GM20431 (cell line): ENCODE results near the gene RYR3.
"Not testable (repeated sequence)": the region's sequence is repeated elsewhere in the genome, so short reads cannot be mapped to it uniquely, and the experiment has no call there.

Experiments
- in situ Hi-C: fragments of 300-500 bp; cut with MseI, MboI; formaldehyde crosslinking; loops from one replicate; pipeline ENCODE4 v1.15.0; 2020; ENCODE audit warnings: low sequenced_read_pairs; ENCODE audit not compliant: unreplicated experiment

Gene RYR3

GRCh38 chr15:33788906-33789540, 478.3 kb downstream of the RYR3 start:
- in situ Hi-C loops, result no loop called here

GRCh38 chr15:33794453-33794852, 483.7 kb downstream of the RYR3 start:
- in situ Hi-C loops, result no loop called here

DNA sequence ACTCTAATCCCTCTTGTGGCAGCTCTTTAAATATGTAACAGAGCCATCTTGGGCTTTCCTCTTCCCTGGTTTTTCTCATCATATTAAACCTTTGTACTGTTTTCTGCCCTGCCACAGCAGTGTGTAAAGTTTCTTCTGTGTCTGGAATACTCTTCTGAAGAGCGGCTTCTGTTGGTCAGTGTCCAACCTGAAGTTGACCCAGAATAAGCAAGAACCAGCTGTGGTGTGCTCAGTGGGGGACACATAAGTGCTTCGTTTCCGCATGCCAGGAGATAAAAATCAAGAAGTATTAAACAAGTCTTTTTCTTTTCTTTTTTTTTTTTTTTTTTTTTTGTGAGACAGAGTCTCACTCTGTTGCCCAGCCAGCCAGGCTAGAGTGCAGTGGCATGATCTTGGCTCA, 484.3 kb downstream of the RYR3 start:
- in situ Hi-C loops, result no loop called here

- in situ Hi-C loops, result no loop called here
These were observed 486.9 kb downstream of the RYR3 start for GRCh38 chr15:33797651-33798050.

- in situ Hi-C loops, result no loop called here
These were observed 491.2 kb downstream of the RYR3 start for GRCh38 chr15:33801954-33802353.

DNA sequence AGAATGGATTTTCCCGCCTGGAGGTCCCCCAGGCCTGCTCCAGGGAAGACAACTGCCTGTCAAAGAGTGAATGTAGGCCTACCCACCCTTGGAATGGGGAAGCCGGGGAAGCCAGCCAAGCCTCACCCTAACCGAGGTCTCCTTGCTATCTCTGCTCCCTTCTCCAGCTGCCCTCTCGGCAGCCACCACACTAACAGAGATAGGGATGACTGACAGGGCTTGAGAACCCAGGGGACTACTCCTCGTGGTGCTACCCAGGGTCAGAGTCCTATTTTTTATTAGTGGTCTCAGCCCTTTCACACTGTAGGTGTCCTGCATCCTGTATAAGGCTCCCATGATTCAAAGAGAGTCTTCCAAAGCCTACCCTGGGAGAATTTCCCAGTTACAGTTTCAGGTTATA, 496.9 kb downstream of the RYR3 start:
- in situ Hi-C loops, result no loop called here

GRCh38 chr15:33808720-33809457, 498.1 kb downstream of the RYR3 start:
- in situ Hi-C loops, result no loop called here

DNA sequence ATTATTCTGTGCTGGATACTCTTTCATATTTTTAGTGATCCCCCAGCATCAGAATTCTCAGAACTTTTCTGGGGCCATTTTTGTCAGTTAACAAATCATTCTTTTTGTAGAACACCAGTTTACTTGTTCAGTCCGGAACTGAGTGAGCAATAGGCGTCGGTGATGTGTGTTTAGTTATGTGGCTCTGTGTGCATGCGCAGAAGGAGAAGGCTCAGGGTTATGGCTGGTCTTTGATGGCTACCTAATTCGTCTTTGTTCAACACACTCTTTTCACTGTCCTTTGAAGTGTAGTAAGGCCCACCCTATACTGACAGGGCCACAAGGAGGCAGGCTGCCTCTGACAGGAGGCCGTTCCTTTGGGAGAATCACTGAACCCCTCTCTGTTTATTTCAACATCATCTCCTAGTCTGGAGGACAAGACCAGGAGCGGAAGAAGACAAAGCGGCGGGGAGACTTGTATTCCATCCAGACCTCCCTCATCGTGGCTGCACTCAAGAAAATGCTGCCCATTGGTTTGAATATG, 499.4 kb downstream of the RYR3 start:
- in situ Hi-C loops, result no loop called here

- in situ Hi-C loops, result no loop called here
These were observed 500.0 kb downstream of the RYR3 start for GRCh38 chr15:33810806-33811205.

DNA sequence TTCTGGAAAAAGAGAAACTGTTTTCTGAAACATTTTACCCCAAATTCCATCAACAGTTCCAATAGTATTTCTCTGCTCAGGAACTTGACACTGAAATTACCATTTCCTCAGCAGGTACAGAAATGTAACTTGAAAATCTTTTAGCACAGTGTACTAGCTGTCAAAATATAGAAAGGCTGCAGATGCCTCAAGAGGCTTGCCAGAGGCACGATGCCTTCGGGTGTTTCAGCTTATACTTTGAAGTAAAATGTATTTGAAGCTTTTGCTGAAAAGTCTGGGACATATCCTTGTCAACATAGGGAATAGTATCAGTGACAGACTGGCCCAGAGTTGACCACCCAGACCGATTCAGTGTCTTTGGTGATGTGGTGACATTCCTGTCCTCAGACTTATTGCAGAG, 503.1 kb downstream of the RYR3 start:
- in situ Hi-C loops, result no loop called here

- in situ Hi-C loops, result not testable (repeated sequence)
These were observed 508.7 kb downstream of the RYR3 start for GRCh38 chr15:33819499-33819898.

DNA sequence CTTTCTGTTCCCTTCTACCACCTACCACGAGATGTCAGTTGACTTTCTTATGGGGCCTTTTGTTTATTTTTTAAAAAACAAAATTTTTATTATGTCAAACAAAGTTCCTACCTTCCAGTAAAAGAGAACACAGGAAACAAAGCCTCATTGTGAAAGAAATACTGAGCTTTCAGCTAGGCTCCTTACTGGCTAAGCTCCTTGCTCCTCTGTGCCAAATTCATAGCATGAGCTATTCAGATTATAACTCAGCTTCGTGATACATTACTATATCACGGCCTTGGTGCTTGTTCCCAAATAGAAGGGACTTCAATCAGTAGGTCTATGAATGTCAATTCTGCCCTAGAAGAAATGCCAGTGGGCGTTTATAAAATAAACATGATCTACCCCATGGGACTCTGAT, 511.7 kb downstream of the RYR3 start:
- in situ Hi-C loops, result no loop called here

GRCh38 chr15:33823119-33823518, 512.4 kb downstream of the RYR3 start:
- in situ Hi-C loops, result no loop called here

DNA sequence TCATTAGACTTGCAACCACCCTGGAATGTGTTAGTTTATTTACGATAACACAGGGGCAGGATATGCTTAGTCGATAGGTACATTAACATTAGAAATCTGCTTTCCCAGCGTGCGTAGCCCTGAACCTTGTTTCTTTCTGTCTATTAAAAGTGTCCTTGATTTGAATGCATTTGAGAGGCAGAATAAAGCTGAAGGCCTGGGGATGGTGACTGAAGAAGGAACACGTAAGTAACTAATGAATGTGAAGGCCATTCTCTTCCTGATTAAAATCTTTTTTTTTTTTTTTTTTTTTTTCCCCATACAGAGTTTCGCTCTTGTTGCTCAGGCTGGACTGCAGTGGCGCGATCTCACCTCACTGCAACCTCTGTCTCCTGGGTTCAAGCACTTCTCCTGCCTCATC, 514.7 kb downstream of the RYR3 start:
- in situ Hi-C loops, result no loop called here

DNA sequence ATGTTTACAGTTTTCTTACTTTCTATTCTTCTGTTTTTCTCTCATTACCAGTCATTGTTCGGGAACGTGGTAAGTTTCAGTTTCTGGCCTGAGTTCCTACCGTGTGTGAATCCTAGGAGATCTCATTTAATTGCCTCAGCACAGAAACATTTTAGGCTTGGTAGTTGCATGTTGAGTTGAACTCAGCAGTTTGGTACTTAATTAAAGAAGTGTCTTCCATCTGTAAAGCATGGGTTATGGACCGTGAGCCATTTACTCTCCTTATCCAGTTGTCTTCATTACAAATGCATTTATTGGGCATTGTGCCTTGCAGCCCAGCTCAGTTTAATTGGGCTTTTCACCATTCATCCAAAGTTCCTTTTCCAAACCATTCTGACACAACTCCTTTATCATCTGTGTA, 515.4 kb downstream of the RYR3 start:
- in situ Hi-C loops, result no loop called here

GRCh38 chr15:33830351-33830750, 519.6 kb downstream of the RYR3 start:
- in situ Hi-C loops, result no loop called here

- in situ Hi-C loops, result no loop called here
These were observed 520.9 kb downstream of the RYR3 start for GRCh38 chr15:33831646-33832045.

DNA sequence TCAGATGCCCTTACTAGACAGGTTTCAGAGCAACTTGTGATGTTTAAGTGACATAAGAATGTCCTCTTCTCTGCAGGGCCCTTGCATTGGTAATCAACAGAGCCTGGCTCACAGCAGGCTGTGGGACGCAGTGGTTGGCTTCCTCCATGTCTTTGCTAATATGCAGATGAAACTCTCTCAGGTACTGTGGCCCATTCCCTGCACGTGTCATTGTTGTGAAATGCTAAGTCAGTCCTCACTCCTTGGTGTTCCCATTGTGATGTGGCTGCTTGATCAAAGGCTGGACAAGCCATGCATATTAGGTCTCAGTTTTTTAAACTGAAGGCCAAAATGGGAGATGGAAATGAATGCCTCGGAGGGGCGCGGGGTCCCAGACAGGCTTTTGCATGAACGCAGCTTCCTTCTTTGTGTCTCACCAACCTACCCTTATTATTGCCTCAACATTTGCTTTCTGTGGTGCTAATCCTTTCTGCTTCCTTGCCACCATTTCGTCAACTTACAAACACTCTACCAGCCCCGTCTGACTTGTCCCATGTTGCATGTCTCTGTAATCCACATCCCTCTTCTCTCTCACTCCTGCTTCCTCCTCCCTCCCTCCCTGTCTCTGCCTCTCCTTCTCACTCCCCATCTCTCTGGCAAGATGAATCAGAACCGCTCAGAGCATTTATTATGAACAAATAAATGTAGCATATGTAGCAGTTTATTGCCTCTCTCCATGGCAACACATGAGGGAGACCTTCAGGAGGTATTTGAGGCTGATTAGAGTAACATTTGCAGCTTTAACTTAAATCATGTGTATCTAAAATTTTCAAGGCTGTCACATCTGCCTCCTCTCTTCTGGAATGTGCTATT, 524.4 kb downstream of the RYR3 start:
- in situ Hi-C loops, result no loop called here

- in situ Hi-C loops, result no loop called here
These were observed 526.5 kb downstream of the RYR3 start for GRCh38 chr15:33837294-33837693.

GRCh38 chr15:33839540-33839939, 528.8 kb downstream of the RYR3 start:
- in situ Hi-C loops, result no loop called here

- in situ Hi-C loops, result no loop called here
These were observed 529.8 kb downstream of the RYR3 start for GRCh38 chr15:33840615-33841014.
